ENCODE data around the gene COL5A1.

DNA sequence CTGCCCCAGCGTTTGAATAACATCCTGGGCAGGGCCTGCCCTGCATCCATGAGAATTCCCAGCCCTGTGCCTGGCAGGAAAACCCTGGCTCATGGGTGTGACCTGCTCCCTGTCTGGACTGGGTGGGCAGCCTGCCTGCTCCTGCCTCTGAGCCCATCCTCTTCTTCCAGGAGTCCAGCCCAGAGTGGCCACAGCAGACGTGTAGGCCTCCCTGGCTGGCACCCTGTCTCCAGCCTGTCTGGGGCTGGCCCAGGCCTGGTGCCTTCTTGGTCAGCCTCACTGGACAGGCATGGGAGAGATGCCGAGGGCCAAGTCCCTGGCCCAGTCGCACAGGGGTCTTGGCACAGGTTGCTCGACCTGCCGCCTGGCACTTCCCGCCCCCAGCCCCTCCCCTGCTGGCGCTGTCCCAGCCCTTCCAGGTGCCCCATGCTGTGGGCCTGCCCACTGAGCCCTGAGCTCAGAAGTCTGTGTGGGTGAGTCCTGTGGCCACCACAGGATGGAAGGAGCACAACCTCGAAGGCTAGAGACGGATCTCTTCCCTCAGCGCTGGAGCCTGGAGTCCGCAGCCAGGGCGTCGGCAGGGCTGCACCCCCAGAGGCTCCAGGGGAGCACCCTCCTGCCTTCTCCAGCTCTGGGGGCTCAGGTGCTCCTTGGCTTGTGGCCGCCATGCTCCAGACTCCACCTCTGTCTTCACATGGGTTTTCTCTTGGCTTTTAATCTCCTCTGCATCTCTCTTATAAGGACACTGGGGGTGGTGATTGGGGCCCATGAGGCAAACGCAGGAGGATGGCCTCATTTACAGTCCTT is 11.8 kb upstream of the COL5A1 start:
- TF ChIP-seq GATA2 (IDR thresholded peaks at IDR 0.05; ENCODE audit: low read depth, low read length) (no peak), GATA3 (IDR thresholded peaks at IDR 0.05; ENCODE audit: low read depth, low read length) (no peak)

All from SH-SY5Y (cell line).